CD4-positive, alpha-beta T cell treated with Interleukin-1 beta for 1 hour (primary cell): ENCODE data around the gene GLG1.
A peak's percentile ranks its signal among the peaks of the same experiment; 100 is the strongest.

Experiments
- DNase-seq, 2 donors: peaks; one replicate each; pipeline ENCODE4 v3.0.0-alpha.2; 2020 to 2022

GLG1 gene

GRCh38 chr16:74608381-74608780 is 1.5 kb upstream of the GLG1 start:
- no peak for DNase-seq

GRCh38 chr16:74607962-74608356 is 1.0 kb upstream of the GLG1 start:
- DNase-seq: no peak

DNA sequence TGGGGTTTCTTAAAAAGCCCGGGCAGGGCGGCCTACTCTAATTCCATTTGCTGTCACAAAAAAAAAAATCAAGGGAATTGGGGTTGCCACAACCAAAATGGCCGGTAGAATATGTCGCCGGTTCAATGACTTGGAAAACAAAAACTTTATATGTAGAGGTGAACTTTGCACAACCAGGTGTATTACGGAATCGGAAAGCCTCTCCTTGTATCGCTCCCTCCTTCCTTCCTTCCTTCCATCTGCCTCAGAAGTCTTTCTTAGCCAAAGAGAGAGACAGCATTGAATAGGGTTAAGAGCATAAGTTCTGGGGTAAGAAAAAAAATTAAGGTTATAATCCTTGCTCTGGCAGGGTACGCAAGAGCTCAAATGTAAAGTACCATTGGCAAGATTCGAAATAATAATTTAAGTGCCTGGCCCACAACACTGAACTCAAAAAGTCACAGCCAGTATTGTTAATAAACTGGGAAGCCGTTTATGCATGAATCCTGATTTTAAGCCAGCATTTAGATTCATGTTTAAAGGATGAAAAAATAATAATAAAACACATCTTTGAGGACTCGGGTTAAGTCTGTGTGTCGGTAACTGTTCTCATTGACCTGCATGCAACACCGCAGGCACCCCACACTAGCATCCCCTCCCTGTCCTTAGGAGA is 522 bp upstream of the GLG1 start:
- DNase-seq: no peak

GRCh38 chr16:74605746-74606520 is 981 bp downstream of the GLG1 start:
- no peak for DNase-seq

- DNase-seq: no peak
These were observed 1.6 kb downstream of the GLG1 start for GRCh38 chr16:74605332-74605731.

DNA sequence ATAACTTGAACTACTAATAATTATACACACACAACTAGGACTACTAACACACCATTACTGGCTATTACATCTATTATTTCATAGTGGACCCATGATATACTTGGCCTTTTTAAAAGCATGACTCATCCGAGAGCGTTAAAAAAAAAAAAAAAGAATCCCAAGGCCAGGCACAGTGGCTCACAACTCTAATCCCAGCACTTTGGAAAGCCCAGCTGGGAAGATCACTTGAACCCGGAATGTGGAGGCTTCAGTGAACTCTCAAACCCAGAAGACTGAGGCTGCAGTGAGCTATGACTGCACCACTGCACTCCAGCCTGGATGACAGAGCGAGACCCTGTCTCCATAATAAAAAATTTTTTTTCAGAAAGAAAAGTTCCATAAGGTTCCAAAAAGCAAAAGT is 3.1 kb downstream of the GLG1 start:
- no peak for DNase-seq

GRCh38 chr16:74601126-74601871 is 5.6 kb downstream of the GLG1 start:
- DNase-seq: peak; percentile 73 to 74

GRCh38 chr16:74596586-74596985 is 10.3 kb downstream of the GLG1 start:
- no peak for DNase-seq

- no peak for DNase-seq
These were observed 14.1 kb downstream of the GLG1 start for GRCh38 chr16:74592847-74593246.

DNA sequence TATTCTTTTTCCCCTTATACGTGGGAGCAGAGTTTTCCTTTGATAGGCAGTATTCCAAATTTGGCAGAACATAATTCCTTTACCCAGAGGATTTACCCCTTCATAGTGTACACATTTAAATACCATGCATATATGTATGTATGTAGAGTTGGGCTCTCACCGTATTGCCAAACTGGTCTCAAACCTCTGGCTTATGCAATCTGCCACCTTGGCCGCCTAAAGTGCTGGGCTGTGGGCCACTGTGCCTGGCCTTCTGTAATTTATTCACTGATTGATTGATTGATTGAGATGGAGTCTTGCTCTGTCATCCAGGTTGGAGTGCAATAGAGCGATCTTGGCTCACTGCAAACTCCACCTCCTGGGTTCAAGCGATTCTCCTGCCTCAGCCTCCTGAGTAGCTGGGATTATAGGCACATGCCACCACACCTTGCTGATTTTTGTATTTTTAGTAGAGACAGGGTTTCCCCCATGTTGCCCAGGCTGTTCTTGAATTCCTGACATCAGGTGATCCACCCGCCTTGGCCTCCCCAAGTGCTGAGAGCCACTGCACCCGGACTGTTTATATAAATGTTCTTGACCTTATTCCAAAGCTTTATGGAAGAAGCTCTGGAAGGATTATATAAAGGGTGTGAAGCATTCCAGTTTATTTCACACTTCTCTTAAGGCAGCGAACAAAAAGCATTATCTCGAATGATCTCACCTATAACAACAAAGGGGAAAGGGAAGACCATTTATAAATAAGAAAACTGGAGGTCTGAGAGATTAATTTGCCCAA is 14.9 kb downstream of the GLG1 start:
- DNase-seq: no peak

DNA sequence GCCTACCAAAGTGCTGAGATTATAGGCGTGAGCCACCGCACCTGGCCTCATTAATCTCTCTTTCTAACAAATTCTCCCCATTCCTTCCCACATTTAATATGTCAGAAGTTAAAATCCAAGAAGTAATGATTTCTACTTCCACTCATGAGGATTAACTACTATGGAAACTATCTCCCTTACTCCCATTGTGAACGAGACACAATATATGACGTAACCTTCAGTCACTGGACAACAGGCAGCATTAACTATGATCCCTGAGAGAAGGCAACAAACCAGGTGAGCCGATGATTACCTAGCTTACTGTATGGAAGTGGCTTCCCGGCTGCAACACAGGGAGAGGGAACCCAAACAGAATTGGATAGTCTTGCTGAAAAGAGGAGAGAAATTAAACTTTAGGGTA is 20.0 kb downstream of the GLG1 start:
- DNase-seq: no peak

DNA sequence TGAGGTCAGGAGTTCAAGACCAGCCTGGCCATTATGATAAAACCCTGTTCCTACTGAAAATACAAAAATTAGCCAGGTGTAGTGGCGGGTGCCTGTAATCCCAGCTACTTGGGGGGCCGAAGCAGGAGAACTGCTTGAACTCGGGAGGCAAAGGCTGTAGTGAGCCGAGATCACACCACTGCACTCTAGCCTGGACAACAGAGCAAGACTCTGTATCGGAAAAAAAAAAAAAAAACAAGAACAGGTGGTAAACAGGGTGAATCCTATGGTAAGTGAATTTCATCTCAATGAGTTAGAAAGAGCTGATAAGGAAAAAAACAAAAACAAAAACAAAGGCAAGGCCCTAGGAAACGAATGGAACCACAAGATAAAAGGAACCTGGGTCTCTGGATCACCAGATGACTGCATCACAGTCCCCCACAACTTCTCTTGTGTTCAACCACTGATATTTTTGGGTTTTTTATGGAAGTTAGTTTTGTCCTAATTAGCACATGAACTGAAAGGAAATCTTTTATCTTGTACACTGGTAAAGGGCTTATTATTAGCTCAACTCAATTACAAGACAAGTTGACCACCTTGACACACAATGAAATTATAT is 21.0 kb downstream of the GLG1 start:
- no peak for DNase-seq

DNA sequence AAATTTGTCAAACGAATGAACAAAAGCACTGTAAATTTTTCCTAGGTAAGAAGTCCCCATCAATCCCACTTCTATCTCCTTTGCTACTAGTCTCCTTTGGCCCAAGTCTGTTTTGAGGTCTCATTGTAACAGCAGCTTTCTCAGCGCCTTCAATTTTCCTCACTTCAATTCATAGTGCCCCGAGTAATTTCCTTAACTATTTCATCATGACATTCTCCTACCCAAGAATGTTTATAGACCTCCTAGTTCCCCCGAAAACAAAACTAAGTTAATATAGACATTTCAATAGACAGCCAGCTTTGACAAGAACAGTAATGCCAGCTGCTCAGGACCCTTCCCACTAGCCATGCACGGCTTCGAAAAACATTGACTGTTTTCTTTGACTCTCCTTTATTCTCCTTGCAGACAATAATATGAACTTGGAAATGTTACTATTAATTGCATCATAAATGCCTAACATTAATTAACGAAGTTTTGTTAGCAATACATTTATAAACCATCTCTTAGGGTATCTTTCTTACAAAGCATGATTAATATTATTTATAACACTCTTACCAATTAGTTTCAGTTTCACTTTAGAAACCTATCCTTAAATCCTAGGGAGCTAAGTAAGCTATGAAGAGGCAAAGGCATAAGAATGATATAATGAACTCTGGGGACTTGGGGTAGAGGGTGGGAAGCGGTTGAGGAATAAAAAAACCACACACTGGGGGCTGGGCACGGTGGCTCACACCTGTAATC is 22.8 kb downstream of the GLG1 start:
- no peak for DNase-seq

GRCh38 chr16:74582970-74583369 is 23.9 kb downstream of the GLG1 start:
- no peak for DNase-seq

- no peak for DNase-seq
These were observed 26.1 kb downstream of the GLG1 start for GRCh38 chr16:74580833-74581232.

- no peak for DNase-seq
These were observed 28.1 kb downstream of the GLG1 start for GRCh38 chr16:74578838-74579237.

GRCh38 chr16:74578433-74578832 is 28.5 kb downstream of the GLG1 start:
- no peak for DNase-seq

- DNase-seq: no peak
These were observed 29.0 kb downstream of the GLG1 start for GRCh38 chr16:74577882-74578366.

GRCh38 chr16:74575807-74576643 is 30.9 kb downstream of the GLG1 start:
- DNase-seq: no peak

DNA sequence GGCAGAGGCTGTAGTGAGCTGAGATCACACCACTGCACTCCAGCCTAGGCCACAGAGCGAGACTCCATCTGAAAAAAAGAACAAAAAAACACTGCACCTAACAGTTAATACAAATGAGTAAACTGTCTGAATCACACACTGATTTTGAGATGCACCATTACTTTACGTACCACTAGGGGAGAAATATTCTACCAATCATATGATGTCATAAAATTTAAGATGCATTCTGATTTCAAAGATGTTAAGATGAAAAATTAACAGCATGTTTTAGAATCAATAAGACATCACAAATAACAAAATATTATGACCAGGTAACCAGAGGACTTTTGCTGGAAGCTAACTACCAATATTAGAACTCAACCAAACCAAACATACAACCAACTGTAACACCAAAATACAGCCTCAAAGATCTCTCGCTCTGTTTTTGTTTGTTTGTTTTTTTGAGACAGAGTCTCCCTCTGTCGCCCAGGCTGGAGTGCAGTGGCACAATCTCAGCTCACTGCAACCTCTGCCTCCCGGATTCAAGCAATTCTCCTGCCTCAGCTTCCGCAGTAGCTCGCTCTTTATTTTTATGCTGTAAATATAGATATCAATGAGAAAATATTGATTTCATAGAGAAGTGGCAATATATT is 31.6 kb downstream of the GLG1 start:
- DNase-seq: no peak
